GM18508 (cell line): ENCODE data around the gene TRPM7.
"Not testable (repeated sequence)": the region's sequence is repeated elsewhere in the genome, so short reads cannot be mapped to it uniquely, and the experiment has no call there.

Source experiments
- ATAC-seq: cut with Tn5 transposase; IDR thresholded peaks from one replicate; pipeline ENCODE4 v1.9.1; 2021; ENCODE audit warnings: moderate number of reproducible peaks; ENCODE audit not compliant: insufficient read depth, unreplicated experiment

The TRPM7 gene

DNA sequence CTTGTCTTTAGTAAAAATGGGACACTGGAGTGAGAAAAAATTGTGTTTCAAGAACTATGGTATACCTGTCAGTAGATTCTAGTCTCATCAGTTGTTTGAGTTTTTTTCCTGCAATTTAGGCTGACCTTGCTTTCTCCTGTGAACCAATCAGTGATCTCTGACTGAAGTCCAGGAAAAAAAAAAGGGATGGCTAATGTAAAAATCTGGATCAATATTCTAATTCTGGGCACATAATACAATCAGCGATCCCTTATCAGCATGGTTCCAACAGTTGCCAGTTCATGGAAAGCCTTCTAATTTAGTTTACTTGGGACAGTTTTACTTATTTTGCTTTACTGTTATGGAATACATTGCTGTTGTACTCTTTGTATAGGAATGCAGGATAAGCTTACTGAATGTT, 17.0 kb downstream of the TRPM7 start:
- ATAC-seq: no peak

- no peak for ATAC-seq
These were observed 20.7 kb downstream of the TRPM7 start for GRCh38 chr15:50665938-50666337.

DNA sequence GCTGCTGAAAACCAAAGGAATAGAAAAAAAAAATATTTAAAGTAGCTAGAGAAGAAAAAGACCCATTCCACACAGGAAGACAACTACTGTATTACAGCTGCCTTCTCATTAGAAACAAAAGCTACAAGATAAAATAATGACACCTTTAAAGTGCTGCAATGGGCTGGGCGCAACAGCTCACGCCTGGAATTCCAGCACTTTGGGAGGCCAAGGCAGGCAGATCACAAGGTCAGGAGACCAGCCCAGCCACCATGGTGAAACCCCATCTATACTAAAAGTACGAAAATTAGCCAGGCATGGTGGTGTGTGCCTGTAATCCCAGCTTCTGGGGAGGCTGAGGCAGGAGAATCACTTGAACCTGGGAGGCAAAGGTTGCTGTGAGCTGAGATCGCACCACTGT, 31.0 kb downstream of the TRPM7 start:
- no peak for ATAC-seq

DNA sequence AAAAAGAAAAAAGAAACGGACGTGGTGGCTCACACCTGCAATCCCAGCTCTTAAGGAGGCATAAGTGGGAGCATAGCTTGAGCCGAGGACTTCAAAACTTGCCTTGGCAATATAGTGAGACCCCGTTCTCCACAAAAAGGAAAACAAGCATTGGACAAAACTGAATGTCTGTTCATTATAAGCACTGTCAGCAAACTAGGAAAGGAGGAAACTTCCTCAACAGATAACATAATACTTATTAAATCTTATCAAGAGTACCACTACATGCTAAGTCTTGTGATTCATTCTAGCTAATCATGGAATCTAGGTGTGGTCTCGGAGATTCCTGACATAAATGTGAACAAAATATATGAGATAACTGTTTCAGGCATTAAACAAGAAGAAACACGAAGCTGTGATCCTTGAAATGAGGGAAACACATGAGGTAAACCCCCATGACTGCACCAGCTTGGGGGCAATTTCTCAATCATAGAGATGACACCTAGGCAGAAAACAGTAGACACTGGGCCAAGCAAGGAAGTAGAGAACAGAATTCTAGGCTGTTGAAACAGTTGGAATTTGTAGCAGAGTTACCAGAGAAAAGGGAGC, 33.3 kb downstream of the TRPM7 start:
- no peak for ATAC-seq

GRCh38 chr15:50652671-50653070, 33.9 kb downstream of the TRPM7 start:
- no peak for ATAC-seq

DNA sequence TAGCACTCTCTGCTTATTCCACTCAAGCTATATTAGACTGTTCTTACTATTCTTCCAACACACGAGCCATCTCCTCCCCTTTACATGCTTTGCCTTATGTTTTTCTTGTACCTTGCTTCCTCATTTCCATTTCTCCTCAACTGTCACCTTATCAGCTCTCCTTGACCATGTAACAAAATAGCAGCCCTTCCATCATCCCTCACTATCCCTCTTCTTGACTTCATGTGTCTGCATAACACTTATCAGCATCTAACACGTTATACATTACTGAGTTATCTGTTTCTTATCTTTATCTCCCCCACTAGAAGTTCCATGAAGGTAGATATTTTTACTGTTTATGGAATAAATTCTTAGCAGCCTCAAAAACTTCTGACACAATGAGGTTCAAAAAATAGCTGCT, 45.3 kb downstream of the TRPM7 start:
- no peak for ATAC-seq

DNA sequence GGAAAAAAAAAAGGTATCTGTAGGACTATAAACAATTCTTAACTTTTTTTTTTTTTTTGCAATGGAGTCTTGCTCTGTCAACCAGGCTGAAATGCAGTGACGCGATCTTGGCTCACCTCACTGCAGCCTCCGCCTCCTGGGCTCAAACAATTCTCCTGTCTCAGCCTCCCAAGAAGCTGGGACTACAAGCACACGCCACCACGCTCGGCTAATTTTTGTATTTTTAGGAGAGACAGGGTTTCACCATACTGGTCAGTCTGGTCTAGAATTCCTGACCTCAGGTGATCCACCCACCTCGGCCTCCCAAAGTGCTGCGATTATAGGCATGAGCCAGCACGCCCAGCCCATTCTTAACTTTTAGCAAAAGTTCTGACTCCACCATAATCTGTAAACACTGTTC, 50.5 kb downstream of the TRPM7 start:
- no peak for ATAC-seq

DNA sequence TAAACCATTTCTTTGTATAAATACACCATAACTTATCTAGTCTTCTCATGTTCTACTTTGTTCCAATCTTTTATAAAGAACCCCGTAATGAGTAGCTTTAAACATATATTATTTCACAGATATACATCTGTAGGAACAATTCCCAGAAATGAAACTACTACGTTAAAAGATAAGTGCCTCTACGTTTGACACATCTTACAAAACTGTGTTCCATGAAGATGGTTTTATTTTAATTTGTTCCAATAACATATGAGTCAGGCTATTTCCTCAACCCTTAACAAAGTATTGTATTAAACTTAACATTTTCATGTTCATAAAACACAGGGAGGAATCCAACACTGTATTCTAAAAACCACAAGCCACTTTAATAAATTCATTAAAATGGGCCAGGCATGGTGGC, 52.9 kb downstream of the TRPM7 start:
- ATAC-seq: no peak

DNA sequence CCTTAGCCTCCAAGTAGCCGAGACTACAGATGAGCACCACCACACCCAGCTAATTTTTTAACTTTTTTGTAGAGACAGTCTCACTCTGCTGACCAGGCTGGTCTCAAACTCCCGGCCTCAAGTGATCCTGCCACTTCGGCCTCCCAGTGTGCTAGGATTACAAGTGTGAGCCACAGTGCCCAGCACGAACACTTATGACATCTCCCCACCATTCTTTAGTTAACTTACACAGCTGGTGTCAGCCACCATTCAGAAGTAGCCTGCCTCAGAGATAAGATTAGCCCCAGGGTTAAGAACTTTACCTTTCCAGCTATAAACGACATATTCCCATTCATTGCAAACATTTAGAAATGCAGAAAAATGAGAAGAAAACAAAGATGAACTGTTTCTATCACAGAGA, 58.2 kb downstream of the TRPM7 start:
- no peak for ATAC-seq

GRCh38 chr15:50627351-50628055, 59.1 kb downstream of the TRPM7 start:
- ATAC-seq: no peak

- ATAC-seq: no peak
These were observed 61.9 kb downstream of the TRPM7 start for GRCh38 chr15:50624616-50625168.

DNA sequence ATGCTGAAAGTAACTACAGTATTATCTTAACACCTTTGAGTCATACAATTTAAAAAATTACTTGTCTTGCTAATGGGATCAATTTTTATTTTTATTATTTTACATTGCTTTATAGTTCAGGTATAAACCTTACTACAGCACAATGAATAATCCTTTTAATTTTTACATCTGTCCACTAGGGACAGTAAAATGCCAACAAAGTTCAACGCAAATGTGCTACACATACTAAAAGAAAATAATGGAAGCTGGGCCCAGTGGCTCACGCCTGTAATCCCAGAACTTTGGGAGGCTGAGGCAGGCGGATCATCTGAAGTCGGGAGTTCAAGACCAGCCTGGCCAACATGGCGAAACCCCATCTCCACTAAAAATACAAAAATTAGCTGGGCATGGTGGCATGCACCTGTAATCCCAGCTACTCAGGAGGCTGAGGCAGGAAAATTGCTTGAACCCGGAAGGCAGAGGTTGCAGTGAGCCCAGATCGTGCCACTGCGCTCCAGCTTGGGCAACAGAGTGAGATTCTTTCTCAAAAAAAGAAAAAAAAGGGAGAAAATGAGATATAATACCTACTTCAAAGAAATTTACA, 64.1 kb downstream of the TRPM7 start:
- ATAC-seq: not testable (repeated sequence)

DNA sequence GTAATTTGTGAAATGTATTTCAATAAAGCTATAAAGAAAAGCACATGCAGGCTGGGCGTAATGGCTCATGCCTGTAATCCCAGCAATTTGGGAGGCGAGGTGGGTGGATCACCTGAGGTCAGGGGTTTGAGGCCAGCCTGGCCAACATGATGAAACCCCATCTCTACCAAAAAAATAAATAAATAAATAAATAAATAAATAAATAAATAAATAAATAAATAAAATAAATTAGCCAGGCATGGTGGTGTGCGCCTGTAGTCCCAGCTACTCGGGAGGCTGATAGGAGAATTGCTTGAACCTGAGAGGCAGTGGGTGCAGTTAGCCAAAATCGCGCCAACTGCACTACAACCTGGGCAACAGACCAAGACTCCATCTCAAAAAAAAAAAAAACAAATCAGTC, 69.6 kb downstream of the TRPM7 start:
- not testable (repeated sequence) for ATAC-seq

GRCh38 chr15:50616554-50616953, 70.0 kb downstream of the TRPM7 start:
- not testable (repeated sequence) for ATAC-seq

DNA sequence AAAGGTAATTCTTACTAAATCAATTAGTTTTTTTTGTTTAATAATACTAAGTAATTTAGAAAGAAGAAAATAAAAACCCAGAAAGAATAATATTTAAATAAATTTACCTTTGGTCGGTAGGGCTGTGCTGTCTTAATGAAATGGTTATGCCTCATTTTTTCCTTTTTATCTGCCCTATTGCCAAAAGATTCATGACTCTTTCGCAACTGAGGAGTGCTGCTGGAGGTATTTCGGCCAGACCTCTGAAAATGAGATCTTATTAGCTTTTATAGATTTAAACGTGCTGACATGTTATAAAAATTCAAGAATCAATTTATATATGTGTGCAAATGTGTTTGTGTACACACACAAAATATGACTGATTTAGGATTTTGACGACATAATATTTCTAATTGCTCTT, 73.0 kb downstream of the TRPM7 start:
- ATAC-seq: no peak

DNA sequence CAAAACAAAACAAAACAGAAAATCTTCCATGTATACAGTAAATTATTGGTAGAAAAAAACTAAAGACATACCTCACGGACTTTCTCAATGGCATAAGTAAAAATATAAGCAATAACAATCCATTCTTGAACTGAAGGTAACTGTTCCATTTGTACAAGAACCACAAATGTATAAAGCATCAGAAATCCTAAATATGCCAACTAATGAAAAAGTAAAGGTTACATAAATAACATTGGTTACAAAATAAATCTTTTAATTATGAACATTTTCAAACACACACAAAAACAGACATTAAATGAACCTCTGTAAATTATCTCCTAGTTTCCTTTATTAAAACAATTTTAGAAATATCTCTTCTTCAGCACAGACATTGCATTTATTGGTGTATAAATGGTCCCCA, 79.5 kb downstream of the TRPM7 start:
- no peak for ATAC-seq

GRCh38 chr15:50605462-50605861, 81.1 kb downstream of the TRPM7 start:
- ATAC-seq: no peak

DNA sequence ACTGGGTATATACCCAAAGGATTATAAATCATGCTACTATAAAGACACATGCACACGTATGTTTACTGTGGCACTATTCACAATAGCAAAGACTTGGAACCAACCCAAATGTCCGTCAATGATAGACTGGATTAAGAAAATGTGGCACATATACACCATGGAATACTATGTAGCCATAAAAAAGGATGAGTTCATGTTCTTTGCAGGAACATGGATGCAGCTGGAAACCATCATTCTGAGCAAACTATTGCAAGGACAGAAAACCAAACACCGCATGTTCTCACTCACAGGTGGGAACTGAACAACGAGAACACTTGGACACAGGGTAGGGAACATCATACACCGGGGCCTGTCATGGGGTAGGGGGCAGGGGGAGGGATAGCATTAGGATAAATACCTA, 84.6 kb downstream of the TRPM7 start:
- ATAC-seq: not testable (repeated sequence)

- ATAC-seq: no peak
These were observed 92.3 kb downstream of the TRPM7 start for GRCh38 chr15:50594311-50594710.

DNA sequence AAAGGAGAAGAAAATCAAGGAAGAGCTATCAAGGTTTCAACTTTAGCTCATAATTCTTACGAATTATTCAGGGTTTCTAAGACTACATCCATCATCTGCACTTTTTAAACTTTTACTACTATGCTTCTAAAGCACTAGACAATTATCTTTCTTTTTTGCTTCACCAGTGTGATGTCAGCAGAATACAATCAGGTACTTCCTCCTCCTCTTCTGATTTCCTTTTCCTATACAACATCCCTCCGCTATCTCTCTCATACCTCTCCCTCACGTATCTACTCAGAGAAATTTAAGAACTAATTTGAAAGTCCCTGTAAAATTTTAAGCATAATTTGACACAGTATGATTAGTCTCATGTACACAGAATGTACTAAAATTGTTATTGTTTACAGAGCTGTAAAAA, 92.8 kb downstream of the TRPM7 start:
- no peak for ATAC-seq

GRCh38 chr15:50590288-50590687, 96.3 kb downstream of the TRPM7 start:
- ATAC-seq: no peak

- ATAC-seq: no peak
These were observed 109.1 kb downstream of the TRPM7 start for GRCh38 chr15:50577492-50577891.
